ENCODE results near the gene DTD1. TPM values are rescaled to one million over a fixed set of nuclear protein-coding genes. Genes with fewer than 3 reads are reported as not detected.

The DTD1 gene
- total RNA-seq, 1 donor from 2014 or later, result 68.2 TPM

GRCh38 chr20:18728165-18728869 lies 140.5 kb downstream of the DTD1 start:
- Mint-ChIP-seq H3K36me3 (ENCODE audit: low read depth) (no peaks in the 10 kb centered on the region), H3K27me3 (ENCODE audit: low read depth) (no peaks in the 10 kb centered on the region), H3K27ac (ENCODE audit: unreplicated experiment) (no peak overlapping the region), H3K4me3 (no peak overlapping the region), H3K4me1 (peaks cover 7% of the 10 kb centered on the region), H3K9me3 (no peaks in the 10 kb centered on the region)
- TF ChIP-seq CTCF (conservative IDR thresholded peaks at IDR 0.05), result no peak
- no peak for DNase-seq (ENCODE audit: low read depth, low spot score)

GRCh38 chr20:18728870-18729224 lies 141.0 kb downstream of the DTD1 start:
- Mint-ChIP-seq H3K27ac (ENCODE audit: unreplicated experiment) (no peak overlapping the region), H3K9me3 (no peaks in the 10 kb centered on the region), H3K4me1 (peaks cover 7% of the 10 kb centered on the region), H3K36me3 (ENCODE audit: low read depth) (no peaks in the 10 kb centered on the region), H3K4me3 (no peak overlapping the region), H3K27me3 (ENCODE audit: low read depth) (no peaks in the 10 kb centered on the region)
- DNase-seq (ENCODE audit: low read depth, low spot score), result no peak
- no peak for TF ChIP-seq CTCF (conservative IDR thresholded peaks at IDR 0.05)

- Mint-ChIP-seq H3K36me3 (ENCODE audit: low read depth) (no peaks in the 10 kb centered on the region), H3K4me3 (no peak overlapping the region), H3K9me3 (no peaks in the 10 kb centered on the region), H3K27ac (ENCODE audit: unreplicated experiment) (no peak overlapping the region), H3K27me3 (ENCODE audit: low read depth) (no peaks in the 10 kb centered on the region), H3K4me1 (peaks cover 7% of the 10 kb centered on the region)
- no peak for TF ChIP-seq CTCF (conservative IDR thresholded peaks at IDR 0.05)
- DNase-seq (ENCODE audit: low read depth, low spot score), result no peak
Observed at GRCh38 chr20:18729231-18729825, 141.5 kb downstream of the DTD1 start.

GRCh38 chr20:18731940-18732339 lies 144.1 kb downstream of the DTD1 start:
- Mint-ChIP-seq H3K9me3 (no peaks in the 10 kb centered on the region), H3K4me3 (no peak overlapping the region), H3K4me1 (peaks cover 10% of the 10 kb centered on the region), H3K27me3 (ENCODE audit: low read depth) (no peaks in the 10 kb centered on the region), H3K27ac (ENCODE audit: unreplicated experiment) (no peak overlapping the region), H3K36me3 (ENCODE audit: low read depth) (no peaks in the 10 kb centered on the region)
- DNase-seq (ENCODE audit: low read depth, low spot score), result no peak
- TF ChIP-seq CTCF (conservative IDR thresholded peaks at IDR 0.05), result no peak

- no peak for DNase-seq (ENCODE audit: low read depth, low spot score)
- Mint-ChIP-seq H3K27me3 (ENCODE audit: low read depth) (no peaks in the 10 kb centered on the region), H3K27ac (ENCODE audit: unreplicated experiment) (no peak overlapping the region), H3K9me3 (no peaks in the 10 kb centered on the region), H3K36me3 (ENCODE audit: low read depth) (no peaks in the 10 kb centered on the region), H3K4me1 (peaks cover 12% of the 10 kb centered on the region), H3K4me3 (no peak overlapping the region)
- no peak for TF ChIP-seq CTCF (conservative IDR thresholded peaks at IDR 0.05)
Observed at GRCh38 chr20:18734525-18735189, 146.8 kb downstream of the DTD1 start.

Data from neural crest cell (in vitro differentiated cells).